Stimulated activated CD8-positive, alpha-beta memory T cell treated with anti-CD3 and anti-CD28 coated beads, Interleukin-4, amount 100 ng/mL, for 48 hours (primary cell): ENCODE data around the gene IL6.
"Not testable (repeated sequence)": the region's sequence is repeated elsewhere in the genome, so short reads cannot be mapped to it uniquely, and the experiment has no call there.

Source experiments
- DNase-seq: peaks from one replicate; pipeline ENCODE4 v3.0.0-alpha.2; 2020

Gene IL6

GRCh38 chr7:22704722-22705121 lies 22.3 kb upstream of the IL6 start:
- DNase-seq: not testable (repeated sequence)

- DNase-seq: not testable (repeated sequence)
Observed at GRCh38 chr7:22705874-22706273, 21.1 kb upstream of the IL6 start.

GRCh38 chr7:22707026-22707691 lies 19.8 kb upstream of the IL6 start:
- DNase-seq: not testable (repeated sequence)

- not testable (repeated sequence) for DNase-seq
Observed at GRCh38 chr7:22708214-22708613, 18.8 kb upstream of the IL6 start.

GRCh38 chr7:22708677-22709061 lies 18.3 kb upstream of the IL6 start:
- not testable (repeated sequence) for DNase-seq

- DNase-seq: not testable (repeated sequence)
Observed at GRCh38 chr7:22709062-22709829, 17.8 kb upstream of the IL6 start.

- DNase-seq: no peak
Observed at GRCh38 chr7:22709857-22710256, 17.1 kb upstream of the IL6 start.

- no peak for DNase-seq
Observed at GRCh38 chr7:22712999-22713398, 14.0 kb upstream of the IL6 start.

GRCh38 chr7:22713463-22713862 lies 13.5 kb upstream of the IL6 start:
- DNase-seq: no peak

- no peak for DNase-seq
Observed at GRCh38 chr7:22715969-22716368, 11.0 kb upstream of the IL6 start.

- DNase-seq: no peak
Observed at GRCh38 chr7:22717760-22718159, 9.2 kb upstream of the IL6 start.

- DNase-seq: no peak
Observed at GRCh38 chr7:22718200-22718711, 8.7 kb upstream of the IL6 start.

- DNase-seq: no peak
Observed at GRCh38 chr7:22718911-22719420, 8.0 kb upstream of the IL6 start.

GRCh38 chr7:22720791-22721786 lies 5.9 kb upstream of the IL6 start:
- no peak for DNase-seq

GRCh38 chr7:22722536-22723180 lies 4.3 kb upstream of the IL6 start:
- no peak for DNase-seq

- DNase-seq: no peak
Observed at GRCh38 chr7:22723181-22723601, 3.8 kb upstream of the IL6 start.

GRCh38 chr7:22723637-22724036 lies 3.4 kb upstream of the IL6 start:
- no peak for DNase-seq

GRCh38 chr7:22724861-22725260 lies 2.1 kb upstream of the IL6 start:
- no peak for DNase-seq

- DNase-seq: no peak
Observed at GRCh38 chr7:22725585-22725984, 1.4 kb upstream of the IL6 start.

GRCh38 chr7:22726345-22726906 lies 574 bp upstream of the IL6 start:
- DNase-seq: peak; percentile 63

- DNase-seq: no peak
Observed at GRCh38 chr7:22727714-22728035, 675 bp downstream of the IL6 start.

- DNase-seq: no peak
Observed at GRCh38 chr7:22728401-22729029, 1.5 kb downstream of the IL6 start.
